Measurements from ENCODE around the gene ZNF554. TPM values are rescaled to one million over a fixed set of nuclear protein-coding genes. Genes with fewer than 3 reads are reported as not detected.

ZNF554 gene
- total RNA-seq, 4 donors from 2014 or later, result 2.1 to 15.8 (median 5.0) TPM

- intact Hi-C loops (cut with DNase I; ENCODE audit: low total_unique reads), result no loop called here
- H3K9me3 ChIP-seq, result no peaks in the 10 kb centered on the region
- no peak for DNase-seq
- no peaks in the 10 kb centered on the region for H3K4me1 ChIP-seq
- no peak overlapping the region for H3K4me3 ChIP-seq
- no peaks in the 10 kb centered on the region for H3K36me3 ChIP-seq
- H3K27me3 ChIP-seq, result no peaks in the 10 kb centered on the region
- H3K27ac ChIP-seq, result no peak overlapping the region
- TF ChIP-seq POLR2A (IDR thresholded peaks at IDR 0.05) (no peak), CTCF (IDR thresholded peaks at IDR 0.05) (no peak)
These were observed 8.4 kb upstream of the ZNF554 start for GRCh38 chr19:2811221-2811722.

- Histone ChIP-seq H3K27ac (no peak overlapping the region), H3K4me3 (no peak overlapping the region), H3K36me3 (no peaks in the 10 kb centered on the region), H3K9me3 (no peaks in the 10 kb centered on the region), H3K27me3 (no peaks in the 10 kb centered on the region), H3K4me1 (no peaks in the 10 kb centered on the region)
- no peak for DNase-seq
- intact Hi-C loops (cut with DNase I; ENCODE audit: low total_unique reads), result no loop called here
- TF ChIP-seq CTCF (IDR thresholded peaks at IDR 0.05) (no peak), POLR2A (IDR thresholded peaks at IDR 0.05) (no peak)
These were observed 7.8 kb upstream of the ZNF554 start for GRCh38 chr19:2811735-2812413.

GRCh38 chr19:2812414-2813234 lies 7.0 kb upstream of the ZNF554 start:
- no peak for TF ChIP-seq CTCF (IDR thresholded peaks at IDR 0.05)
- no peak for TF ChIP-seq POLR2A (IDR thresholded peaks at IDR 0.05)
- Histone ChIP-seq H3K4me3 (no peak overlapping the region), H3K9me3 (no peaks in the 10 kb centered on the region), H3K36me3 (no peaks in the 10 kb centered on the region), H3K27me3 (no peaks in the 10 kb centered on the region), H3K27ac (no peak overlapping the region), H3K4me1 (no peaks in the 10 kb centered on the region)
- intact Hi-C loops (cut with DNase I; ENCODE audit: low total_unique reads), result no loop called here
- no peak for DNase-seq

GRCh38 chr19:2813235-2814160 lies 6.2 kb upstream of the ZNF554 start:
- TF ChIP-seq POLR2A (IDR thresholded peaks at IDR 0.05), result no peak
- TF ChIP-seq CTCF (IDR thresholded peaks at IDR 0.05), result no peak
- Histone ChIP-seq H3K27ac (no peak overlapping the region), H3K4me3 (no peak overlapping the region), H3K9me3 (no peaks in the 10 kb centered on the region), H3K27me3 (no peaks in the 10 kb centered on the region), H3K36me3 (no peaks in the 10 kb centered on the region), H3K4me1 (no peaks in the 10 kb centered on the region)
- intact Hi-C loops (cut with DNase I; ENCODE audit: low total_unique reads), result no loop called here
- no peak for DNase-seq
